ENCODE measurements around the gene SMAD4. TPM values are rescaled to one million over a fixed set of nuclear protein-coding genes. Genes with fewer than 3 reads are reported as not detected.

Gene SMAD4
- total RNA-seq, 1 experiment from 2014 or later = 96.3 TPM

DNA sequence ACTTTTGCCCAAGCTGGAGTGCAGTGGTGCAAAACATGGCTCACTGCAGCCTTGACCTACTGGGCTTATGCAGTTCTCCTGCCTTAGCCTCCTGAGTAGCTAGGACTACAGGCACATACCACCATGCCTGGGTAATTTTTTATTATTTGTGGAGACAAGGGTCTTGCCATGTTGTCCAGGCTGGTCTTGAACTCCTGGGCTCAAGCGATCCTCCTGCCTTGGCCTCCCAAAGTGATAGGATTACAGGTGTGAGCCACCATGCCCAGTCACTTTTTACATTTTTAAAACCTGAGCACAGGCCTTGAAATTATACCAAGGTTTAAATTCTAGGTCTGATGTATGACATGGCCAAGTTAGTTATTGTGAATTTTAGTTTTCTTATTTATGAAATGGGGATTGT, 18.2 kb downstream of the SMAD4 start:
- no peaks in the 10 kb centered on the region for H3K27me3 ChIP-seq (ENCODE audit: insufficient read depth, low read length)
- H3K9ac ChIP-seq (ENCODE audit: low read length) = no peak overlapping the region
- no TSS peak for BruUV-seq (replicated peaks)
- H3K4me2 ChIP-seq (ENCODE audit: low read length) = no peak overlapping the region
- no peaks in the 10 kb centered on the region for H3K9me2 ChIP-seq (ENCODE audit: insufficient read depth)
- H3K27ac ChIP-seq (ENCODE audit: low read depth, low read length) = no peak overlapping the region
- ATAC-seq (no peak), DNase-seq (ENCODE audit: low read depth, low spot score) (no peak)
- H4K20me1 ChIP-seq (ENCODE audit: insufficient read depth) = no peaks in the 10 kb centered on the region; the same call in 1 of the 2 replicates
- peaks cover 65% of the 10 kb centered on the region for H3K79me2 ChIP-seq (ENCODE audit: insufficient read depth, low read length)
- no peaks in the 10 kb centered on the region for H3K9me3 ChIP-seq (ENCODE audit: control insufficient read depth in 1 of 2, insufficient read depth in 1 of 2, low read depth in 1 of 2, low read length in 2 of 2)
- intact Hi-C loops (cut with micrococcal nuclease) = no loop called here
- no peak for TF ChIP-seq CEBPB (IDR thresholded peaks at IDR 0.05; ENCODE audit: low read depth)
- no peak for TF ChIP-seq POLR2AphosphoS5 (IDR thresholded peaks at IDR 0.05; ENCODE audit: low read depth, low read length)
- TF ChIP-seq EZH2phosphoT487 (IDR thresholded peaks at IDR 0.05; ENCODE audit: borderline replicate concordance) = no peak
- no peak for TF ChIP-seq YY1 (IDR thresholded peaks at IDR 0.05; ENCODE audit: extremely low read depth, insufficient replicate concordance, low read depth, low read length)
- TF ChIP-seq SIN3A (IDR thresholded peaks at IDR 0.05; ENCODE audit: low read depth) = no peak
- no peak for TF ChIP-seq SRF (IDR thresholded peaks at IDR 0.05; ENCODE audit: low read depth)
- no peak for TF ChIP-seq FOSL1 (IDR thresholded peaks at IDR 0.05; ENCODE audit: low read depth)
- TF ChIP-seq CBX3 (IDR thresholded peaks at IDR 0.05; ENCODE audit: low read depth) = no peak
- H2AFZ ChIP-seq (ENCODE audit: low read depth, low read length, poor library complexity, severe bottlenecking) = no peak overlapping the region
- POLR2A ChIA-PET = no interaction called here
- CTCF ChIA-PET = no interaction called here
- peaks cover 4 to 23% of the 10 kb centered on the region in 2 experiments for H3K36me3 ChIP-seq (ENCODE audit: control insufficient read depth in 1 of 2, insufficient read depth in 2 of 2, low read length in 2 of 2)
- H3K4me3 ChIP-seq (replicated peaks in 1 of 2; ENCODE audit: low read depth in 1 of 2, low read length in 2 of 2) = no peak overlapping the region
- no peaks in the 10 kb centered on the region for H3K4me1 ChIP-seq (ENCODE audit: control insufficient read depth in 1 of 2, insufficient read depth in 2 of 2, low read length in 2 of 2)
- RAD21 ChIA-PET (ENCODE audit: low non-redundant PET in 1 of 2, low total read pairs in 2 of 2, uncharacterized antibody in 2 of 2, unreplicated experiment in 2 of 2) = no interaction called here

DNA sequence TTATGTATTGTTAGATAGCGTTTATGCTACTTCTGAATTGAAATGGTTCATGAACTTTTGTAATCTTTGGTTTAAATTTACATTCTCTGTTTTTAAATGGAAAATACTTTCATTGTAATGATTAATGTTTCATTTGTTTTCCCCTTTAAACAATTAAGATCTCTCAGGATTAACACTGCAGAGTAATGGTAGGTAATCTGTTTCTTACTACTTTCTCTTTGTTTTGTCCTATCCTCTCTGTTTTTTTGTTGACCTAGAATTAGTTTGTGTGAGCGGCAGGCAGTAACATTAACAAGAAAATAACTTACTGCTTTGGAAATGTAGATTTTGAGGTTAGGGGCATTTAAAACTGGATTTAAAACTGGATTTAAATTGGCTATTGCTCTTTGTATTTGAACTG, 19.1 kb downstream of the SMAD4 start:
- H3K79me2 ChIP-seq (ENCODE audit: insufficient read depth, low read length) = peaks cover 61% of the 10 kb centered on the region
- H3K36me3 ChIP-seq (ENCODE audit: control insufficient read depth in 1 of 2, insufficient read depth in 2 of 2, low read length in 2 of 2) = peaks cover 4 to 23% of the 10 kb centered on the region in 2 experiments
- no peak overlapping the region for H3K4me3 ChIP-seq (replicated peaks in 1 of 2; ENCODE audit: low read depth in 1 of 2, low read length in 2 of 2)
- intact Hi-C loops (cut with micrococcal nuclease) = no loop called here
- H3K9ac ChIP-seq (ENCODE audit: low read length) = no peak overlapping the region
- no peak for TF ChIP-seq TCF7L2 (IDR thresholded peaks at IDR 0.05; ENCODE audit: borderline replicate concordance, extremely low read depth, insufficient read depth, insufficient read length)
- TF ChIP-seq YY1 (IDR thresholded peaks at IDR 0.05; ENCODE audit: extremely low read depth, insufficient replicate concordance, low read depth, low read length) = no peak
- no peak for TF ChIP-seq ZNF274 (IDR thresholded peaks at IDR 0.05; ENCODE audit: low read depth, low read length)
- no peak for TF ChIP-seq ELF1 (IDR thresholded peaks at IDR 0.05; ENCODE audit: borderline replicate concordance, low read depth)
- no peak for TF ChIP-seq ZFX (IDR thresholded peaks at IDR 0.05)
- TF ChIP-seq, protein P1, sequence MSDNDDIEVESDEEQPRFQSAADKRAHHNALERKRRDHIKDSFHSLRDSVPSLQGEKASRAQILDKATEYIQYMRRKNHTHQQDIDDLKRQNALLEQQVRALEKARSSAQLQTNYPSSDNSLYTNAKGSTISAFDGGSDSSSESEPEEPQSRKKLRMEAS (IDR thresholded peaks at IDR 0.05) = no peak
- TF ChIP-seq POLR2A (IDR thresholded peaks at IDR 0.05; ENCODE audit: borderline replicate concordance, extremely low read depth, insufficient read depth, insufficient read length) = no peak
- no peaks in the 10 kb centered on the region; the same call in 1 of the 2 replicates for H4K20me1 ChIP-seq (ENCODE audit: insufficient read depth)
- H2AFZ ChIP-seq (ENCODE audit: low read depth, low read length, poor library complexity, severe bottlenecking) = no peak overlapping the region
- H3K27me3 ChIP-seq (ENCODE audit: insufficient read depth, low read length) = no peaks in the 10 kb centered on the region
- no peaks in the 10 kb centered on the region for H3K4me1 ChIP-seq (ENCODE audit: control insufficient read depth in 1 of 2, insufficient read depth in 2 of 2, low read length in 2 of 2)
- H3K9me2 ChIP-seq (ENCODE audit: insufficient read depth) = no peaks in the 10 kb centered on the region
- RAD21 ChIA-PET (ENCODE audit: low non-redundant PET in 1 of 2, low total read pairs in 2 of 2, uncharacterized antibody in 2 of 2, unreplicated experiment in 2 of 2) = no interaction called here
- no peak for DNase-seq (ENCODE audit: low read depth, low spot score)
- BruUV-seq (replicated peaks) = no TSS peak
- no peaks in the 10 kb centered on the region for H3K9me3 ChIP-seq (ENCODE audit: control insufficient read depth in 1 of 2, insufficient read depth in 1 of 2, low read depth in 1 of 2, low read length in 2 of 2)
- no peak overlapping the region for H3K27ac ChIP-seq (ENCODE audit: low read depth, low read length)
- POLR2A ChIA-PET = no interaction called here
- CTCF ChIA-PET = no interaction called here
- no peak overlapping the region for H3K4me2 ChIP-seq (ENCODE audit: low read length)
- no peak for ATAC-seq

Measured in HCT116 (cell line).